Stomach (tissue), 9 donors: ENCODE results near the gene RRBP1. TPM values are rescaled to one million over a fixed set of nuclear protein-coding genes. Genes with fewer than 3 reads are reported as not detected.
A peak's percentile ranks its signal among the peaks of the same experiment; 100 is the strongest.

Source experiments
- DNase-seq, 2 donors: peaks; one replicate each; pipeline versions ENCODE4 v3.0.0 to v3.0.0-alpha.2; 2013 to 2019
- H3K27ac ChIP-seq, 5 donors: fragments of 200-600 bp in 4 of 5; sonication (generic) in 4 of 5; one replicate each; pipeline ENCODE4 v1.5.1; 2013 to 2019; ENCODE audit warnings: mild to moderate bottlenecking in 1 of 5, moderate library complexity in 1 of 5
- H3K27me3 ChIP-seq, 3 donors: fragments of 200-600 bp; sonication (generic); one replicate each; pipeline ENCODE4 v1.5.1; 2017 to 2019; ENCODE audit warnings: mixed run types in 1 of 3
- H3K36me3 ChIP-seq, 4 donors: fragments of 200-600 bp; sonication (generic); 1 replicate in 3 of 4; 2 replicates in 1 of 4; pipeline ENCODE4 v1.5.1; 2016 to 2019
- H3K4me1 ChIP-seq, 4 donors: fragments of 200-600 bp; sonication (generic); one replicate each; pipeline ENCODE4 v1.5.1; 2016 to 2019
- H3K4me3 ChIP-seq, 4 donors: fragments of 200-600 bp; sonication (generic) in 3 of 4; one replicate each; pipeline ENCODE4 v1.5.1; 2016 to 2019; ENCODE audit warnings: mild to moderate bottlenecking in 1 of 4
- H3K9me3 ChIP-seq, 4 donors: fragments of 200-600 bp; sonication (generic); one replicate each; pipeline ENCODE4 v1.5.1; 2016 to 2019
- CTCF ChIP-seq, 7 experiments: fragments of 450-650 bp in 4 of 7; fragments of 200-600 bp in 3 of 7; sonication (generic) in 3 of 7; IDR thresholded peaks; one replicate each; pipeline ENCODE4 v1.5.1; 2016 to 2019; ENCODE audit warnings: antibody characterized with exemption in 7 of 7, control low read depth in 2 of 7, mild to moderate bottlenecking in 1 of 7
- EP300 ChIP-seq: sonication (generic); formaldehyde crosslinking; IDR thresholded peaks from one replicate; pipeline ENCODE4 v1.6.1; 2017; ENCODE audit warnings: antibody characterized with exemption
- POLR2A ChIP-seq, 4 donors: fragments of 450-650 bp; IDR thresholded peaks; one replicate each; pipeline ENCODE4 v1.6.1; 2016; ENCODE audit warnings: antibody characterized with exemption in 4 of 4, control low read depth in 2 of 4, mild to moderate bottlenecking in 1 of 4, moderate library complexity in 1 of 4
- POLR2AphosphoS5 ChIP-seq, 3 donors: sonication (generic); formaldehyde crosslinking; IDR thresholded peaks; one replicate each; pipeline ENCODE4 v1.6.1; 2016; ENCODE audit warnings: antibody characterized with exemption in 3 of 3
- WGBS, 5 donors: extraction: QIAGEN DNeasy Blood & Tissue Kit in 3 of 5; methylation state at CpG; one replicate each; pipeline versions ENCODE4 v1.1.5 to v1.1.7; 2013 to 2018; 5-methylcytosine and 5-hydroxymethylcytosine counted together
- intact Hi-C: fragments of 100-400 bp; cut with DNase I; formaldehyde crosslinking; loops from one replicate; pipeline ENCODE4 v1.15.1; 2023; ENCODE audit warnings: low total_unique reads
- polyA plus RNA-seq, 3 donors: library from polyadenylated mRNA; stranded (reverse); fragments of 200-250 nt; gene quantifications; one replicate each; pipeline ENCODE4 v1.2.3, GENCODE V29; 2013
- total RNA-seq, 5 donors: library from RNA; depleted of rRNA; stranded (reverse); fragments of >200 nt; gene quantifications; one replicate each; pipeline versions ENCODE4 v1.1.0 to v1.2.3, GENCODE V29; 2014 to 2016
- donor health status: healthy with polysubstance abuse.
- donor health status: Bipolar disorder and iron deficiency.
- donor health status: healthy.

RRBP1 gene
- total and polyA plus RNA-seq, 8 donors, result 34.4 to 456 (median 132) TPM

- Histone ChIP-seq H3K4me3 (no peak overlapping the region), H3K36me3 (peaks cover 42 to 74% (median 72%) of the 10 kb centered on the region in 4 donors), H3K9me3 (no peaks in the 10 kb centered on the region), H3K27me3 (no peaks in the 10 kb centered on the region), H3K27ac (peak overlapping the region in 2 of 5 donors; percentile 20 to 74), H3K4me1 (peaks cover 30 to 87% (median 52%) of the 10 kb centered on the region in 4 donors)
- intact Hi-C loops, result no loop called here
- TF ChIP-seq CTCF (IDR thresholded peaks at IDR 0.05) (no peak), POLR2A (IDR thresholded peaks at IDR 0.05) (no peak), POLR2AphosphoS5 (IDR thresholded peaks at IDR 0.05) (no peak)
- DNase-seq, result no peak
- 82 to 91% (median 86%) methylated on average over 13 to 14 of the region's 14 CpGs for WGBS, 5 donors
Observed at GRCh38 chr20:17640875-17641378, 41.1 kb downstream of the RRBP1 start.

GRCh38 chr20:17640146-17640874 lies 41.7 kb downstream of the RRBP1 start:
- no peaks in the 10 kb centered on the region for H3K27me3 ChIP-seq
- intact Hi-C loops, result no loop called here
- WGBS, 5 donors, result 70 to 89% (median 86%) methylated on average over 9 to 12 of the region's 12 CpGs
- H3K36me3 ChIP-seq, result peaks cover 46 to 81% (median 78%) of the 10 kb centered on the region in 4 donors
- peak overlapping the region in 2 of 5 donors; percentile 20 to 74 for H3K27ac ChIP-seq
- TF ChIP-seq CTCF (IDR thresholded peaks at IDR 0.05) (no peak), POLR2A (IDR thresholded peaks at IDR 0.05) (no peak), EP300 (no peak), POLR2AphosphoS5 (IDR thresholded peaks at IDR 0.05) (no peak)
- no peak overlapping the region for H3K4me3 ChIP-seq
- H3K4me1 ChIP-seq, result peaks cover 28 to 87% (median 53%) of the 10 kb centered on the region in 4 donors
- DNase-seq, result no peak
- no peaks in the 10 kb centered on the region for H3K9me3 ChIP-seq

- peaks cover 20 to 87% (median 52%) of the 10 kb centered on the region in 4 donors for H3K4me1 ChIP-seq
- H3K36me3 ChIP-seq, result peaks cover 60 to 94% (median 92%) of the 10 kb centered on the region in 4 donors
- no peaks in the 10 kb centered on the region for H3K9me3 ChIP-seq
Observed at GRCh38 chr20:17638835-17639407, 43.1 kb downstream of the RRBP1 start.

More at GRCh38 chr20:17638835-17639407, 43.1 kb downstream of the RRBP1 start:
- H3K27me3 ChIP-seq, result no peaks in the 10 kb centered on the region
- H3K27ac ChIP-seq, result no peak overlapping the region
- no peak for TF ChIP-seq POLR2AphosphoS5 (IDR thresholded peaks at IDR 0.05)
- no peak for TF ChIP-seq CTCF (IDR thresholded peaks at IDR 0.05)
- TF ChIP-seq POLR2A (IDR thresholded peaks at IDR 0.05), result no peak
- TF ChIP-seq EP300, result no peak
- intact Hi-C loops, result no loop called here
- WGBS, 5 donors, result 80 to 87% (median 86%) methylated on average over 6 of the region's 6 CpGs
- H3K4me3 ChIP-seq, result no peak overlapping the region
- DNase-seq, result no peak
